KOPT-K1 (cell line): ENCODE results near the gene NTN5.
"Not testable (repeated sequence)": the region's sequence is repeated elsewhere in the genome, so short reads cannot be mapped to it uniquely, and the experiment has no call there.

Experiments
- H3K27ac ChIP-seq: fragments of 200-600 bp; sonication (generic); 2 replicates; pipeline ENCODE4 v1.5.1; 2016; ENCODE audit warnings: antibody characterized with exemption, mild to moderate bottlenecking, low read depth, low read length; ENCODE audit not compliant: poor library complexity, severe bottlenecking
- H3K36me3 ChIP-seq: fragments of 200-600 bp; sonication (generic); 2 replicates; pipeline ENCODE4 v1.5.1; 2017; ENCODE audit warnings: antibody characterized with exemption, mild to moderate bottlenecking, low read length, moderate library complexity; ENCODE audit not compliant: insufficient read depth
- H3K9me3 ChIP-seq: fragments of 200-600 bp; sonication (generic); 2 replicates; pipeline ENCODE4 v1.5.1; 2017; ENCODE audit warnings: antibody characterized with exemption, low read length, mild to moderate bottlenecking; ENCODE audit not compliant: insufficient read depth, poor library complexity, severe bottlenecking

NTN5 gene

DNA sequence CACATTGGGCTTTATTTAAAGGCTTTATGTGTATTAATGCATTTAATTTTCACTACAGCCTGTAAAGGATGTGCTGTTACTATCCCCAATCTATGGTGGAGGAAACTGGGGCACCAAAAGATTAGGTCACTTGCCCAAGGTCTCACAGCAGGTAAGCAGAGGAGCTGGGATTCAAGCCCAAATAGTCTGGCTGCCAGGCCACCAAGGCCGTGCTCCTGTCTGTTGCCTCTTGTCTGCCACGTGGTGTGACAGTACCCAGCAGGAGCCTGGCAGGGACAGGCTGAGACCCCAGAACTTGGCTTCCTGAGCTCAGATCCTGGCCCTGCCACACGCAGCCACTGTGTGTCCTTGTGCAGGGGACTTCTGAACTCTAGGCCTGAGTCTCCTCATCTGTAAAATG lies 4.5 kb downstream of the NTN5 start:
- H3K36me3 ChIP-seq = no peaks in the 10 kb centered on the region
- H3K27ac ChIP-seq = no peak overlapping the region
- no peaks in the 10 kb centered on the region for H3K9me3 ChIP-seq

DNA sequence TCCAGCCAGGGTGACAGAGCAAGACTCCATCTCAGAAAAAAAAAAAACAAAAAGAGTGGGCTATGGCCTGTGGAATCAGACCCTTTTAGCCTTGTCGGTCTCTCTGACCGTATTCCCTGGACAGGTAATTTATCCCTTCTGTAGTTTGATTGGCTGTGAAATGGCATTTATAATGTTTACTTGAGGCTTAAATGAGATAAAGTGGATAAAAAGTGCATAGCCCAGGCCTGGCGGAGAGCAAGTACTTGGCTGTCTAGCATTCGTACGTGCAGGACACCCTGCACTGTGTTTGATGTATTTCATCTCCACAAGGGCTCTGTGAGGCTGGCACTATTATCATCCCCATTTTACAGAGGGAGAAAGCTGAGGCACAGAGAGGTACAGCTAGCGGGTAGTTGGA lies 7.0 kb downstream of the NTN5 start:
- no peaks in the 10 kb centered on the region for H3K9me3 ChIP-seq
- no peaks in the 10 kb centered on the region for H3K36me3 ChIP-seq
- no peak overlapping the region for H3K27ac ChIP-seq

DNA sequence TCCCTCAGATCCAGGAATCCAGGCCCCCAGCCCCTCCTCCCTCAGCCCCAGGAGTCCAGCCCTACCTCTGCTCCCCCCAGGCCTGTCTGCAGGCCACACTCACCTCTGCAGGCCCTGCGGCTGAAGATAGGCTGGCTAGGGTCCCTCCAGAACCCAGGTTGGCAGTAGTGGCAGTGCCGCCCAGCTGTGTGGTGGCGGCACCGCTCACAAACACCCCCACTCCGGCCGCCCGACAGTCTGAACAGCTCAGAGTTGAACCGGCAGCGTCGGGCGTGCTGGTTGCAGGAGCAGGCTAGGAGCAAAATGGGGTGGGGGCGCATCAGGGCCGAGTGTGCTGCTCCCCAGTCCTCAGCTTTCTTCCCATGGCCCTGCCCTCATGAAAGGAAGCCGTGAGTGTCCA lies 8.3 kb downstream of the NTN5 start:
- no peaks in the 10 kb centered on the region for H3K36me3 ChIP-seq
- no peaks in the 10 kb centered on the region for H3K9me3 ChIP-seq
- H3K27ac ChIP-seq = no peak overlapping the region

DNA sequence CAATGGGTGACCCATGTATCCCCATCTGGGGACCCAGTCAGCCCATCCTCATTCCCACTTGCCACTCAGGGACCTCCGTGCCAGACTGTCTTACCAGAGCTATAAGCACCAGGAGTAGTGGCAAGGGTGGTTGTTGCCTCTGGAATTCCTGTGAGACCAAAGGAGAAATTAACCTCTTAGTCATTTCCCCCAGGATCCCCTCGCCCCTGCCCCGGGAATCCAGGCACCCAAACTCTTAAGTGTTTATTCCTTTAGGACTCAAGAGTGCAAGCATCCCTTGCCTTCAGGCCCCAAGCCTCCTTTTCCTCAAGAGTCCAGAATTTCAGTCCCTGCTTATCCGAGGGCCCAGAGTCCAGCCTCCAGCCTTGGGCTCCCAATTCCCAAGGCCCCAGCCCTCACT lies 9.2 kb downstream of the NTN5 start:
- H3K27ac ChIP-seq = no peak overlapping the region
- no peaks in the 10 kb centered on the region for H3K36me3 ChIP-seq
- no peaks in the 10 kb centered on the region for H3K9me3 ChIP-seq

DNA sequence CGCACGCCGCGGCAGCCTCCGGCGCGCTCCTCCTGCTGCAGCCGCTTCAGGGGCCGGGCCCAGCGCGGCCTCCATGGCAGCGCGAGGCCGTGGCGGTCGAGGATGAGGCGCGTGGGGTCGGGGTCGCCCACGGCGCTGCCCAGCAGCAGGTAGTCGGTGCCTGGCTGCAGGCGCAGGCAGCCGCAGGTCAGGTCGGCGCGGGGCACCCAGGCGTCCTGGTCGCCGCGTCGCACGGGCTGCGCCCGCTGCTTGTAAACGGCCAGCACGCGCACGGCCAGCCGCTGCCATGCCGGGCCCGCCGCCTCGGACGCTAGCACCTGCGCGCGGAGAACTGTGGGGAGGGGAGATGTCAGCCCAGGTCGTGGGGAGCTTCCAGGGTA lies 11.1 kb downstream of the NTN5 start:
- H3K9me3 ChIP-seq = no peaks in the 10 kb centered on the region
- peak overlapping the region; percentile 81 for H3K27ac ChIP-seq
- H3K36me3 ChIP-seq = no peaks in the 10 kb centered on the region

DNA sequence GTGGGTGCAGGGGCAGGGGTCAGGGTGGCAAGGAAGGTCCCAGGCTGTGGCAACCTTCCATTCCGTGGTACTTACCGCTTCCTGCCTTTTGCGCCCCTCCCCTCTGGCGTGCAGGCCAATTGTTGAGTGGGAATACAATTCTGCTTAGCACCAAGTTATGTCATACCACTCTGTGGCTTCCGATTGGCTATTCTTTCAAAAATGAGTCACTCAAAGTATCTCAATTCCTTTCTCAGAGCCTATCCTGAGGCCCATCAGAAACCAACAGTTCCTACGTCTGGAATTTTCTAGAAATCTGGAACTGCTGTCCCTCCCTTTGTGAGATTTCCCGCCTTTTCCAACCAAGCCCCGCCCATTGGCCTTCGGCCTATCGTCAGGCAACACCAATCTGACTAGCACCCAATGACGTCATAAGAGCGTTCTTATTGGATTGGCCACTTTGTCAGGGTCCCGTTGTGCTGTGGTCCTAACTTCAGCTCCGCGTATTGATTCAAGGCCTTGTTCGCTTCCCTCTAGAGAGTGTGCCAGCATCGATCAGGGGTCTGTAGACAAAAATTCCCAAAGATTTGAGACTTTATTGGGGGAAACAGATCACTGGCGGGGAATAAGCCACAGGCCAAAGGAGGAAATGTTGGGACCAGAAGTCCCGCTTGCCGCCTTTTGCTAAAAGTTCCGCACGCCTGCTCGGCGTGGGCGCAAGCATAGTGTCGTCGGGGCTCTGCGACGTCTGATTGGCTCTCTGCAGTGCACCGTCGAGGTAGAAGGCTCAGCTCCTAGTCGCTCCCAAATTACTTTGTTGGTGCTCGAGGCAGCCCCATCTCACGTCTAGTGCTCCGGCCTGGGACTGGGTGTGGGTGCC lies 11.7 kb downstream of the NTN5 start:
- Histone ChIP-seq H3K36me3 (no peaks in the 10 kb centered on the region), H3K27ac (peak overlapping the region; percentile 81), H3K9me3 (no peaks in the 10 kb centered on the region)

DNA sequence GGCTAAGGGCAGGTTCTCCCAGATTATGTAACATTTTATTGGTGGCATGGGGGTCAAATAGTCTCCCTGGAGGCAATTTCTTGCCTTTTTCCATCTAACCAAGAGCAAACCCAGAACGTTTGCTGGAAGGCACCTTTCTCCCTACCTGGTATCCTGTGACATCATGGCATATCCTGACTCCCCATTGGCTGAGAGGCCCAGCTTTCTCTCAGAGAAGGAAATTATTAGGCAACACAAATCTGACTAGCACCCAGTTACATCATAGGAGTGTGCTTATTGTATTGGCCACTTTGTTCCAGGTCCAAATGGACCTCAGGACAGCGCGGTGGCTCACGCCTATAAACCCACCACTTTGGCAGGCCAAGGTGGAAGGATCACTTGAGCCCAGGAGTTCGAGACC lies 13.0 kb downstream of the NTN5 start:
- Histone ChIP-seq H3K27ac (no peak overlapping the region), H3K9me3 (no peaks in the 10 kb centered on the region), H3K36me3 (no peaks in the 10 kb centered on the region)

DNA sequence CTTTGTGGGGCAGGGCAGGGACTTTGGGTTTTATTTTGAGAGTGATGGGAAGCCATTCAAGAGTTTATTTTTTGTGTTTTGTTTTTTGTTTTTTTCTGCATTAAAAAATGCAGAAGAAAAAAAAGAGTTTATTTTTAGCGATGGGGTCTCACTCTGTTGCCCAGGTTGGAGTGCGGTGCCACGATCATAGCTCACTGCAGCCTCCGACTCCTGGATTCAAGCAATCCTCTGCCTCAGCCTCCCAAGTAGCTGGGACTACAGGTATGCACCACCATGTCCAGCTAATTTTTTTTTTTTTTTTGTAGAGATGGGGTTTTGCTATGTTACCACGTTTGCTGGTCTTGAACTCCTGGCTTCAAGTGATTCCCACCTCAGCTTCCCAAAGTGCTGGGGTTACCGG lies 14.3 kb downstream of the NTN5 start:
- Histone ChIP-seq H3K27ac (no peak overlapping the region), H3K9me3 (no peaks in the 10 kb centered on the region), H3K36me3 (no peaks in the 10 kb centered on the region)

DNA sequence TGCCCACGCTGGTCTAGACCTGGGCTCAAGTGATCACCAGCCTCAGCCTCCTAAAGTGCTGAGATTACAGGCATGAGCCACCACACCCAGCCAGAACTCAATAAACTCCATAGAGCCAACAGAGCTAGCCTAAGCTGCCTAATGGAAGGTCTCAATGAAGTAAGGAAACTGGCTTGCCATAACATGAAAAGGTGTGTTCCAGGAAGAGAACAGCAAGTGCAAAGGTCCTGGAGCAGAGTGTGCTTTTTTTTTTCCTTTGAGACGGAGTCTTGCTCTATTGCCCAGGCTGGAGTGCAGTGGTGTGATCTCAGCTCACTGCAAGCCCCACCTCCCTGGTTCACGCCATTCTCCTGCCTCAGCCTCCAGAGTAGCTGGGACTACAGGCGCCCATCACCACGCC lies 15.0 kb downstream of the NTN5 start:
- not testable (repeated sequence) for H3K9me3 ChIP-seq, H3K27ac ChIP-seq, H3K36me3 ChIP-seq

DNA sequence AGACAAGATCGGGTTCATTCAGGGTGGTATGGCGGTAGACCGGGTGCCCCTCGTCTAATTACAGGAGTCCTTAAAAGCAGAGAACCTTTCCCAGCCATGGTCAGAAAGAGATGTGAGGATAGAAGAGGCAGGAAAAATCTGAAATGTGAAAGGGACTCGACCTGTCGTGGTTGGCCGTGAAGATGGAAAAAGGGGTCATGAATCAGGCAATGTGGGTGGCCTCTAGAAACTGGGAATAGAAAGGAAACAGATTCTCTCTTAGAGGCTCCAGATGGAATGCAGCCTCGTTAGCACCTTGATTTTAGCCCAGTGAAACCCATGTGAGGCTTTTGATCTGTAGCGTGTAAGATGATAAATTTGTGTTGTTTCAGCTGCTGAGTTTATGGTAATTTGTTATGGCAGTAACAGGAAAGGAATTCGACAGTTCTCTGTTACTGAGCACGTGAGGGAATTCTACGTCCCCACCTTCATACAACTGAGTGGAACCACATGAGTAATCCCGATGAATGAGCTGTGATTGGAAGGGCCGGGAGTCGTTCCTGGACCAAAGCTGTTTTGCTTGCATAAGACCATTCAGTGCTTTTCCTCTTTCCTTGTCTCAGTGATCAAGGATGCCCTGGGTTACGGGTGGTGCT lies 15.9 kb downstream of the NTN5 start:
- H3K36me3 ChIP-seq = no peaks in the 10 kb centered on the region
- no peaks in the 10 kb centered on the region for H3K9me3 ChIP-seq
- no peak overlapping the region for H3K27ac ChIP-seq

DNA sequence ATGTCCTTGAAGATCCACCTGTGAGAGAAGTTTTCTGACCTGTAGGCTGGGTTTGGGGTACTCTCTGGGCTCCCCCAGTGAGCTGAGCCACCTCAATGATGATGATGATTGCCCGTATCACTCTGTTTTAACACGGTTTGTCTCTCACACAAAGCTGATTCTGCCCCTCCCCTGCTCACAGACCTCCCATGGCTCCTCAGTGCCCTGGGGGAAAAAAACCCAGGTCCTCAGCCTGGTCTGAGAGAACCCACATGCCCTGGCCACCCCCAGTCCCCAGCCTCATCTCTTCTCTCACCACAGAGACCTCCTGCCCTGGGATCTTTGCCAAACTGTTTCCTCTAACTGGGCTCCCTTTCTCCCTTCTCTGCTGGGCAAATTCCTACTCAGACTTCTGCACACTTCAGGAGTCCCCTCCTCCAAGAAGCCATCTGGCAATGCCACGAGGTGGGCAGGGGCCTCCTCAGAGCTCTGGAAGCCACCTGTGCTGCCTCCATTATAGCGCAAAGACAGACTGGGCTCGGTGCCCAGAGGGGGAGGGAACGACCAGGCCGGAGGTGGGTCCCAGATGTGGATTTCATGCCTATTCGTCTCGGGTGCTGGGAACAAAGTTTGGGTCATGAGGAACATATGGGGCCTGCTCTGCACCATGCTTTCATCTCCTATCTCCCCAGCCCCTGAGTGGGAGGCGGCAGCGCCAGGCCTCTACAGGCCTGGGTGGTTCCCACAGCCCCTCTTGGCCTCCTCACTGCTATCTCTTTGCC lies 18.3 kb downstream of the NTN5 start:
- no peaks in the 10 kb centered on the region for H3K9me3 ChIP-seq
- no peaks in the 10 kb centered on the region for H3K36me3 ChIP-seq
- peak overlapping the region; percentile 54 for H3K27ac ChIP-seq

DNA sequence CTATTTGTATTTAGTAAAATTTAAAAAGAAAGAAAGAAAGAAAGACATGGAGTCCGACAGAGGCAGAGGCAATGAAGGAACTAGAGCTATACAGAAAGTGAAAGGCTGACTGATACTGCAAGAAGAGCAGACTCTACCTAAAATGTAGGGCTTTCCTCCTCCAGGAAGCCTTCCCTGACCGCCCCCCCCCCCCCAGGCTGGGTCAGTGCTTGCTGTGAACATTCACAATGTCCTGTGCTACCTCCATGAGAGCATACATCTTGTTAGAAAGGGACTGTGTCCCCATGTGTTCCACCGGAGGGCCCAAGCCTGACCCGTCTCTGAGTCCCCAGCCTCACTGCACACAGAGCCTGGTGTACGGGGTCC lies 21.2 kb downstream of the NTN5 start:
- H3K36me3 ChIP-seq = no peaks in the 10 kb centered on the region
- H3K9me3 ChIP-seq = no peaks in the 10 kb centered on the region
- H3K27ac ChIP-seq = no peak overlapping the region

DNA sequence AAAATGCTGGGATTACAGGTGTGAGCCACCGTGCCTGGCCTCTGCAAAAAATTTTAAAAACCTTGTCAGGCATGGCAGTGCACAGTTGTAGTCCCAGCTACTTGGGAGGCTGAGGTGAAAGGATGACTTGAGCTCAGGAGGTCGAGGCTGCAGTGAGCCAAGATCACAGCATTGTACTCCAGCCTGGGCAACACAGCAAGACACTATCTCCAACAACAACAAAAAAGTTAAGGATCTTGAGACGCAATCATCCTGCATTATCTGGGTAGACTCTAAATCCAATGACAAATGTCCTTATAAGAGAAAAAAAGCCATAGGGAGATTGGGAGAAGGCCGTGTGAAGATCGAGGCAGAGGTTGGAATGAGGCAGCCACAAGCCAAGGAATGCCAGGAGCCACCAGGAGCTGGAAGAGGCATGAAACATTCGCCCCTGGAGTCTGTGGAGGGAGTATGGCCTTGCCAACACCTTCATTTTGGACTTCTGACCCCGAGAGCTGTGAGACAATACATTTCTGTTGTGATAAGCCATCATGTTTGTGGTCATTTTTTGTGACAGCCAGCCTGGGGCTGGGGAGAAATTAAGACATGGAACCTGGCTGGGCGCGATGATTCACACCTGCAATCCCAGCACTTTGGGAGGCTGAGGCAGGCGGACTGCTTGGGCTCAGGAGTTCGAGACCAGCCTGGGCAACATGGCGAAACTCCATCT lies 21.7 kb downstream of the NTN5 start:
- Histone ChIP-seq H3K9me3 (no peaks in the 10 kb centered on the region), H3K27ac (no peak overlapping the region), H3K36me3 (no peaks in the 10 kb centered on the region)

DNA sequence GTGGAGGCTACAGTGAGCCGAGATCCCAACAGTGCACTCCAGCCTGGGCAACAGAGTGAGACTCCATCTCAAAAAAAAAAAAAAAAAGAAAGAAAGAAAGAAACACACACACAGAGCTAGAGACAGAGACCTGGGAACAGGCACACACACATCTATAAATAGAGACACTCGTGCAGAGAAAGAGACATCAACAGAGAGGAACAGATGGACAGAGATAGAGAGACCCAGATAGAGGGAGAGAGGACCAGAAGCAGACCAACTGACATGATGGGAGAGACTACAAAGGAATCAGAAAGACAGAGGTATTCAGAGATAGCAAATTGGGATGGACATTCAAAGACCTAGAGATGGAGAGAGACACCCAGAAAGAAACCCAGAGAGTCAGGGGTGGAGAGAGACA lies 24.7 kb downstream of the NTN5 start:
- H3K9me3 ChIP-seq = no peaks in the 10 kb centered on the region
- H3K27ac ChIP-seq = no peak overlapping the region
- no peaks in the 10 kb centered on the region for H3K36me3 ChIP-seq

DNA sequence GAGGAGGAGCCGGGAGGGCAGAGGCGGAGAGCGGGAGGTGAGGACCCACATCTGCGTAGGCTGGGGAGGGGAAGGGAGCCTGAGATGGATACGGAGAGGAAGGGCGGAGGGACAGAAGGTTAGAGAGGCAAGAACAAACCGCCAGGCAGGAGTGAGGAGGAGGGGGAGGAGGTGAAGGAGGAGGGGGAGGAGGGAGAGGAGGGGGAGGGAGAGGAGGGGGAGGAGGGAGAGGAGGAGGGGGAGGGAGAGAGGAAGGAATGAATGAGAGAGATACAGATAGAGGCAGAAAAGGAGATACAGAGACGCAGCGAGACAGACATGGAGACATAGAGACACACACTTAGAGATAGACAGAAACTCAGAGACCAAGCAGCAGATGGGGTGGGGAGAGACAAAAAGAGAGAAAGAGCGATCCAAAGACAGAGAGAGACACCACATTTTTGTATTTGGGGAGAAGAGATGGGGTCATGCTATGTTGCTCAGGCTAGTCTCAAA lies 26.0 kb downstream of the NTN5 start:
- Histone ChIP-seq H3K27ac (peak overlapping the region; percentile 56), H3K9me3 (no peaks in the 10 kb centered on the region), H3K36me3 (no peaks in the 10 kb centered on the region)
